IMR-90 (cell line): ENCODE results near the gene ALDH7A1. TPM values are rescaled to one million over a fixed set of nuclear protein-coding genes. Genes with fewer than 3 reads are reported as not detected.

Source experiments
- ATAC-seq: fragments of 200-7000 bp; cut with Tn5 transposase; 2 replicates; pipeline ENCODE4 v1.9.1; 2020; ENCODE audit warnings: low read depth, mild to moderate bottlenecking, moderate library complexity
- BruUV-seq: library from RNA; stranded (reverse); fragments of 400-500 nt; replicated peaks from 2 replicates; lab custom pipeline; 2021; lab: Mats Ljungman, UMichigan
- CTCF ChIA-PET: fragments of 300-600 bp; formaldehyde crosslinking; extraction: SDS; loops from one replicate; lab custom pipeline; 2021; ENCODE audit warnings: antibody characterized with exemption; lab: Yijun Ruan, JAX
- POLR2A ChIA-PET: fragments of 300-600 bp; sonication (Branson Sonifier 250); formaldehyde crosslinking; loops from one replicate; lab custom pipeline; 2022; ENCODE audit warnings: antibody characterized with exemption; ENCODE audit not compliant: unreplicated experiment; lab: Charles Lee
- DNase-seq: peaks from one replicate; pipeline ENCODE4 v3.0.0; 2013
- H2AFZ ChIP-seq: replicated peaks from 2 replicates; pipeline ENCODE3; 2013; ENCODE audit warnings: low read length, mild to moderate bottlenecking; ENCODE audit not compliant: poor library complexity
- H2AK5ac ChIP-seq: 2 replicates; pipeline ENCODE4 v1.6.1; 2013; ENCODE audit warnings: low read depth, low read length, inconsistent platforms
- H2AK9ac ChIP-seq: replicated peaks from 2 replicates; pipeline ENCODE3; 2013; ENCODE audit warnings: mild to moderate bottlenecking, low read depth, low read length, moderate library complexity; ENCODE audit not compliant: poor library complexity
- H2BK120ac ChIP-seq: 2 replicates; pipeline ENCODE4 v1.6.1; 2013; ENCODE audit warnings: low read depth, low read length, inconsistent platforms
- H2BK15ac ChIP-seq: 3 replicates; pipeline ENCODE4 v1.6.1; 2013; ENCODE audit warnings: low read depth, low read length, inconsistent platforms
- H2BK20ac ChIP-seq: 2 replicates; pipeline ENCODE4 v1.6.1; 2013; ENCODE audit warnings: low read depth, mild to moderate bottlenecking, inconsistent platforms, low read length, moderate library complexity
- H2BK5ac ChIP-seq: 2 replicates; pipeline ENCODE4 v1.6.1; 2013; ENCODE audit warnings: mild to moderate bottlenecking, low read depth, low read length, inconsistent platforms; ENCODE audit not compliant: poor library complexity, severe bottlenecking
- H3K14ac ChIP-seq: replicated peaks from 2 replicates; pipeline ENCODE4 v1.6.1; 2013; ENCODE audit warnings: low read depth, low read length, inconsistent platforms
- H3K18ac ChIP-seq: 2 replicates; pipeline ENCODE4 v1.6.1; 2013; ENCODE audit warnings: low read depth, low read length, control low read depth
- H3K23ac ChIP-seq: 2 replicates; pipeline ENCODE4 v1.6.1; 2013; ENCODE audit warnings: low read depth, low read length, inconsistent platforms
- H3K27ac ChIP-seq: 2 replicates; pipeline ENCODE4 v1.5.1; 2013; ENCODE audit warnings: mild to moderate bottlenecking, control low read depth, low read length; ENCODE audit not compliant: insufficient read depth
- H3K27me3 ChIP-seq: 2 replicates; pipeline ENCODE4 v1.6.1; 2013; ENCODE audit warnings: low read length; ENCODE audit not compliant: control insufficient read depth, insufficient read depth
- H3K36me3 ChIP-seq: 2 replicates; pipeline ENCODE4 v1.6.1; 2013; ENCODE audit warnings: low read length, mixed read lengths; ENCODE audit not compliant: control insufficient read depth, insufficient read depth
- H3K4ac ChIP-seq: 2 replicates; pipeline ENCODE4 v1.6.1; 2013; ENCODE audit warnings: low read depth, low read length, inconsistent platforms
- H3K4me1 ChIP-seq: 2 replicates; pipeline ENCODE4 v1.6.1; 2013; ENCODE audit warnings: low read length, mixed read lengths; ENCODE audit not compliant: control insufficient read depth, insufficient read depth
- H3K4me2 ChIP-seq: 2 replicates; pipeline ENCODE4 v1.6.1; 2013; ENCODE audit warnings: low read depth, mild to moderate bottlenecking, control low read depth, low read length, moderate library complexity
- H3K4me3 ChIP-seq: 2 replicates; pipeline ENCODE4 v1.5.1; 2013; ENCODE audit warnings: low read depth, mild to moderate bottlenecking, control low read depth, low read length, moderate library complexity; ENCODE audit not compliant: insufficient read depth
- H3K56ac ChIP-seq: 2 replicates; pipeline ENCODE4 v1.6.1; 2013; ENCODE audit warnings: low read length, inconsistent platforms; ENCODE audit not compliant: insufficient read depth; ENCODE audit errors: extremely low read depth
- H3K79me1 ChIP-seq, 2 experiments: 2 replicates each; pipeline ENCODE4 v1.6.1; 2013; ENCODE audit warnings: low read length in 2 of 2, inconsistent platforms in 1 of 2, low read depth in 1 of 2
- H3K9ac ChIP-seq: 2 replicates; pipeline ENCODE4 v1.6.1; 2013; ENCODE audit warnings: low read depth, low read length, control low read depth
- H3K9me1 ChIP-seq: 2 replicates; pipeline ENCODE4 v1.6.1; 2013; ENCODE audit warnings: low read length, inconsistent platforms; ENCODE audit not compliant: insufficient read depth
- H3K9me3 ChIP-seq: 2 replicates; pipeline ENCODE4 v1.6.1; 2013; ENCODE audit warnings: low read length; ENCODE audit not compliant: control insufficient read depth, insufficient read depth
- H4K20me1 ChIP-seq: 2 replicates; pipeline ENCODE4 v1.6.1; 2013; ENCODE audit warnings: low read length, inconsistent platforms; ENCODE audit not compliant: insufficient read depth
- H4K5ac ChIP-seq: 2 replicates; pipeline ENCODE4 v1.6.1; 2013; ENCODE audit warnings: mild to moderate bottlenecking, low read depth, low read length, control low read depth
- H4K8ac ChIP-seq, 2 experiments: 2 replicates each; pipeline ENCODE4 v1.6.1; 2013; ENCODE audit warnings: low read depth in 2 of 2, low read length in 2 of 2, control low read depth in 1 of 2, inconsistent platforms in 1 of 2
- H4K91ac ChIP-seq: 2 replicates; pipeline ENCODE4 v1.6.1; 2013; ENCODE audit warnings: low read depth, low read length, inconsistent platforms; ENCODE audit not compliant: insufficient read depth
- CHD1 ChIP-seq: IDR thresholded peaks from 2 replicates; pipeline ENCODE4 v1.6.1; 2012; ENCODE audit warnings: low read depth, low read length, improper control_type of control experiment
- ELK1 ChIP-seq: fragments of 150-350 bp; IDR thresholded peaks from 2 replicates; pipeline ENCODE4 v1.6.1; 2016; ENCODE audit warnings: low read depth, mild to moderate bottlenecking, low read length, moderate library complexity, borderline replicate concordance
- WGBS, 2 experiments: methylation state at CpG; one replicate each; pipeline versions ENCODE4 v1.1.5 to v1.1.7; 2013; ENCODE audit warnings: missing lambda C conversion rate in 2 of 2; ENCODE audit not compliant: insufficient read length in 1 of 2; ENCODE audit errors: extremely low coverage in 2 of 2; 5-methylcytosine and 5-hydroxymethylcytosine counted together
- dilution Hi-C: fragments of 300-500 bp; cut with HindIII; formaldehyde crosslinking; loops from one replicate; pipeline ENCODE4 v1.14.3; 2018; ENCODE audit warnings: low sequenced_read_pairs; ENCODE audit not compliant: unreplicated experiment
- in situ Hi-C: fragments of 300-500 bp; cut with MboI; formaldehyde crosslinking; loops from 3 replicates; pipeline ENCODE4 v1.14.3; 2019; ENCODE audit warnings: low sequenced_read_pairs, inconsistent platforms, mixed read lengths
- intact Hi-C: fragments of 100-400 bp; cut with micrococcal nuclease; formaldehyde crosslinking; loops from 2 replicates; pipeline ENCODE4 v1.10.0; 2022
- polyA plus RNA-seq, 3 experiments: library from polyadenylated mRNA; depleted of rRNA; stranded (reverse); fragments of >200 nt; gene quantifications; 2 replicates each; pipeline ENCODE4 v1.2.3, GENCODE V29; 2012; ENCODE audit warnings: low replicate concordance in 1 of 3
- total RNA-seq: library from RNA; depleted of rRNA; stranded (reverse); fragments of >200 nt; gene quantifications from 2 replicates; pipeline ENCODE4 v1.2.3, GENCODE V29; 2012

Gene ALDH7A1
- total and polyA plus RNA-seq, 2 of the 4 experiments (the other 2 are of a cell fraction): 40.9 to 62.2 TPM

- H2BK20ac ChIP-seq: no peak overlapping the region
- H2BK5ac ChIP-seq: no peak overlapping the region
- no peak overlapping the region for H3K27ac ChIP-seq
- H2AK5ac ChIP-seq: no peak overlapping the region
- in situ Hi-C loops: no loop called here
- H3K79me1 ChIP-seq: no peaks in the 10 kb centered on the region
- H4K91ac ChIP-seq: no peak overlapping the region
- POLR2A ChIA-PET: no interaction called here
- no peak overlapping the region for H4K5ac ChIP-seq
- no peak overlapping the region for H4K8ac ChIP-seq
- no peak overlapping the region for H3K23ac ChIP-seq
- no peak overlapping the region for H3K4me2 ChIP-seq
- no peaks in the 10 kb centered on the region for H4K20me1 ChIP-seq
- CTCF ChIA-PET: interaction anchor here (0.6 kb wide), 1 partner anchor 39 kb away, joined by 3 read pairs; no protein-coding TSS in a partner anchor
- H3K4me1 ChIP-seq: no peaks in the 10 kb centered on the region
- DNase-seq (peak; percentile 6), ATAC-seq (no peak)
- H2BK120ac ChIP-seq: no peak overlapping the region
- no peak overlapping the region for H3K14ac ChIP-seq
- intact Hi-C loops: no loop called here
- H2AFZ ChIP-seq: no peak overlapping the region
- H3K36me3 ChIP-seq: peaks cover 45% of the 10 kb centered on the region
- H3K4me3 ChIP-seq: no peak overlapping the region
- H3K4ac ChIP-seq: no peak overlapping the region
- no CpG with 5 or more reads among the region's 2 CpGs for WGBS, 2 experiments
- BruUV-seq: no TSS peak
- no peak overlapping the region for H2BK15ac ChIP-seq
- no peak overlapping the region for H3K9ac ChIP-seq
- no peak overlapping the region for H2AK9ac ChIP-seq
- no peaks in the 10 kb centered on the region for H3K9me3 ChIP-seq
- no peak for TF ChIP-seq ELK1
- TF ChIP-seq CHD1: no peak
- H3K18ac ChIP-seq: no peak overlapping the region
- no peak overlapping the region for H3K56ac ChIP-seq
- dilution Hi-C loops: no loop called here
- H3K9me1 ChIP-seq: no peaks in the 10 kb centered on the region; the same call in 1 of the 2 replicates
- no peaks in the 10 kb centered on the region for H3K27me3 ChIP-seq
These were observed 42.4 kb downstream of the ALDH7A1 start for GRCh38 chr5:126552614-126553013.
